Retinal pigment epithelial cell (primary cell): ENCODE measurements around the gene MACF1.

Experiments used
- DNase-seq: peaks from one replicate; pipeline ENCODE4 v3.0.0-alpha.2; 2010; ENCODE audit warnings: low read depth
- H3K4me3 ChIP-seq: 2 replicates; pipeline ENCODE4 v1.5.1; 2011; ENCODE audit warnings: mild to moderate bottlenecking, low read length, control low read depth, moderate library complexity
- TF ChIP-seq, protein P1 (sequence below): conservative IDR thresholded peaks from 2 replicates; pipeline ENCODE4 v1.5.1; 2011; ENCODE audit warnings: low read depth, low read length, control low read depth, inconsistent platforms

MACF1 gene

DNA sequence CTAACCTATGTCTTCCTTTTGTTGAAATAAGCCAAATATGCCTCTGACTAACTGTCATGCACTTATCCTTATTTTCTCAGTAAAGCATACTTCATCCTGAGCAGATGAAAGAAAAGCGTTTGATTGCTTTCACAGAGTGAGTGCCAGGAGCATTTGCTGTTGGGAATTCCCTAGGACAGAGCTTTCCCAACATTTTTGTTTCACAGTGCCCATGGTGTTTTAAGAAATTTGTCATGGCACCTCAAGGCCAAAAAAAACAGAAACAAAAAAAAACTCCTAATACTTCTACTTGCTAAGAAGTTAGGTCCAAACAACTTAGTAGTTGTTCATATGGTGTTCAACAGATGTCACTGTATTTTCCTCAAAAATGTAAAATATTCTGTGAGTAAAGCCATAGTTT, 166.1 kb downstream of the MACF1 start:
- no peak for DNase-seq
- no peak overlapping the region for H3K4me3 ChIP-seq
- TF ChIP-seq, protein P1, sequence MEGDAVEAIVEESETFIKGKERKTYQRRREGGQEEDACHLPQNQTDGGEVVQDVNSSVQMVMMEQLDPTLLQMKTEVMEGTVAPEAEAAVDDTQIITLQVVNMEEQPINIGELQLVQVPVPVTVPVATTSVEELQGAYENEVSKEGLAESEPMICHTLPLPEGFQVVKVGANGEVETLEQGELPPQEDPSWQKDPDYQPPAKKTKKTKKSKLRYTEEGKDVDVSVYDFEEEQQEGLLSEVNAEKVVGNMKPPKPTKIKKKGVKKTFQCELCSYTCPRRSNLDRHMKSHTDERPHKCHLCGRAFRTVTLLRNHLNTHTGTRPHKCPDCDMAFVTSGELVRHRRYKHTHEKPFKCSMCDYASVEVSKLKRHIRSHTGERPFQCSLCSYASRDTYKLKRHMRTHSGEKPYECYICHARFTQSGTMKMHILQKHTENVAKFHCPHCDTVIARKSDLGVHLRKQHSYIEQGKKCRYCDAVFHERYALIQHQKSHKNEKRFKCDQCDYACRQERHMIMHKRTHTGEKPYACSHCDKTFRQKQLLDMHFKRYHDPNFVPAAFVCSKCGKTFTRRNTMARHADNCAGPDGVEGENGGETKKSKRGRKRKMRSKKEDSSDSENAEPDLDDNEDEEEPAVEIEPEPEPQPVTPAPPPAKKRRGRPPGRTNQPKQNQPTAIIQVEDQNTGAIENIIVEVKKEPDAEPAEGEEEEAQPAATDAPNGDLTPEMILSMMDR: no peak

- H3K4me3 ChIP-seq: no peak overlapping the region
- no peak for DNase-seq
- TF ChIP-seq, protein P1: no peak
Observed at GRCh38 chr1:39372105-39372504, 167.6 kb downstream of the MACF1 start.

GRCh38 chr1:39376656-39377055, 172.2 kb downstream of the MACF1 start:
- no peak overlapping the region for H3K4me3 ChIP-seq
- TF ChIP-seq, protein P1: no peak
- no peak for DNase-seq

GRCh38 chr1:39378377-39378776, 173.9 kb downstream of the MACF1 start:
- no peak overlapping the region for H3K4me3 ChIP-seq
- no peak for DNase-seq
- TF ChIP-seq, protein P1: peak; percentile 73

- no peak overlapping the region for H3K4me3 ChIP-seq
- TF ChIP-seq, protein P1: no peak
- no peak for DNase-seq
Observed at GRCh38 chr1:39379187-39379586, 174.7 kb downstream of the MACF1 start.

GRCh38 chr1:39380036-39380435, 175.5 kb downstream of the MACF1 start:
- DNase-seq: no peak
- TF ChIP-seq, protein P1: no peak

GRCh38 chr1:39381839-39382238, 177.3 kb downstream of the MACF1 start:
- H3K4me3 ChIP-seq: no peak overlapping the region
- TF ChIP-seq, protein P1: no peak
- DNase-seq: no peak

More at GRCh38 chr1:39380036-39380435, 175.5 kb downstream of the MACF1 start:
- H3K4me3 ChIP-seq: no peak overlapping the region
